ENCODE results near the gene PHKA1.

Gene PHKA1

GRCh38 chrX:72630185-72630584 is 83.9 kb downstream of the PHKA1 start:
- no peak overlapping the region for H3K4me3 ChIP-seq (ENCODE audit: low read depth, low read length)

GRCh38 chrX:72624194-72624593 is 89.9 kb downstream of the PHKA1 start:
- H3K4me3 ChIP-seq (ENCODE audit: low read depth, low read length): no peak overlapping the region
- TF ChIP-seq CTCF (IDR thresholded peaks at IDR 0.05; ENCODE audit: borderline replicate concordance, insufficient read depth, low read depth, low read length): no peak

More at GRCh38 chrX:72630185-72630584, 83.9 kb downstream of the PHKA1 start:
- TF ChIP-seq CTCF (IDR thresholded peaks at IDR 0.05; ENCODE audit: borderline replicate concordance, insufficient read depth, low read depth, low read length): no peak

GRCh38 chrX:72621625-72622485 is 92.3 kb downstream of the PHKA1 start:
- no peak overlapping the region for H3K4me3 ChIP-seq (ENCODE audit: low read depth, low read length)
- TF ChIP-seq CTCF (IDR thresholded peaks at IDR 0.05; ENCODE audit: borderline replicate concordance, insufficient read depth, low read depth, low read length): no peak

DNA sequence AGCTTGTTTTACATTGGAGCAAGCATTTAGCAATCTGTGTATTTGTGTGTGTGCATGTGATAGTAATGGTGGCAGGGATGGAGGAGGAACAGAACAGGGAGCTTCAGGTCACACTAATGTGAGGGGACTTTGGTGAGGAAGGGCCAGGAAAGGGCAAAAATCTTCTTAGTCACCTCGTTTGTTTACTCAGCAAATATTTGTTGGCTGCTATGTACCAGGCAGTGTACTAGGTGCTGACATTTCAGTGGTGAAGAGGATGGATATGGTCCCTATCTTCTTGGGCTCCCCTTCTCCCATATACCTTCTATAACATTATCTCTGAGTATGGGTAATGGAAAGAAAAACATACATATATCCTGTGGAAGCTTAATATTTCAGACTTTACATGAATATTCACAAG is 92.9 kb downstream of the PHKA1 start:
- no peak for TF ChIP-seq CTCF (IDR thresholded peaks at IDR 0.05; ENCODE audit: borderline replicate concordance, insufficient read depth, low read depth, low read length)
- no peak overlapping the region for H3K4me3 ChIP-seq (ENCODE audit: low read depth, low read length)

- TF ChIP-seq CTCF (IDR thresholded peaks at IDR 0.05; ENCODE audit: borderline replicate concordance, insufficient read depth, low read depth, low read length): no peak
- H3K4me3 ChIP-seq (ENCODE audit: low read depth, low read length): no peak overlapping the region
Observed at GRCh38 chrX:72620550-72621145, 93.5 kb downstream of the PHKA1 start.

DNA sequence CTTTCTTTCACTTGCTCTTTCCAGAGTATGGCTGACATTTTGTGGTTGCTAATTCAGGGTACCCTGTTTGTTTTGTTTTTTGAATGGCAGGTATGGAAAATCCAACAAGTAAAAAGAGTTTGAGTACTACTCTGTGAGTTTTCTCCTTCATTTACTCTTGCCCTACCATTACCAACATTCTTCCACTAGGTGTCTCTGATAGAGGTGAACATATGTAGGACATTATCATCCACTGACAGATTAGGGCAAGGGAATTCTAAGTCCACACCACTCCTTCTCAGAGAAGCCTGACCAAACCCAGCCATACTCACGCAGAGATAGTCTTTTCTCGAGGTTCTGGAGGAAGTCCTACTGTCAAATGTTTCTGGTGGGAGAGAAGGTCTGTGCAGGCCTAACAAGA is 104.8 kb downstream of the PHKA1 start:
- H3K4me3 ChIP-seq (ENCODE audit: low read depth, low read length): no peak overlapping the region
- 0 out of 2 replicates have a peak, but pooled peaks have one; percentile 14 for TF ChIP-seq CTCF (IDR thresholded peaks at IDR 0.05; ENCODE audit: borderline replicate concordance, insufficient read depth, low read depth, low read length)

DNA sequence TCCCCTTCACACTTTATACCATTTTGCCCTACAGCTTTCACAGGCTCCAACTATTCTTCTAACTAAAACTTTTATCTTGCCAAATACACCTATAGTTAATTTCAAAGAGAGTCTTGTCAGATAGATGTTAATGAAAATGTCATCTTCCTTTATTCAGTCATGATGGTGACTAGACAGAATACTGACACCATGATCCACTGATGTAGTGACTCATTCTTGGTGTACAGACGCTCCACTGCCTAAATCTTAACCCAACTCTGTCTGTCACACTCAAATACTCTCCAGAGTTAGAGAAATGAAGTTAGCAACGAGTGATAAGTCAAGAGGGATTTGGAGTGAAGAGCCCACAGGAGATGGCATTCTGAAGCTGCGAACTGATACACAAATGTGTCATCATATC is 109.4 kb downstream of the PHKA1 start:
- no peak for TF ChIP-seq CTCF (IDR thresholded peaks at IDR 0.05; ENCODE audit: borderline replicate concordance, insufficient read depth, low read depth, low read length)
- no peak overlapping the region for H3K4me3 ChIP-seq (ENCODE audit: low read depth, low read length)

Measured in GM12875 (cell line).